NCI-H510A treated with DMSO at 0.1 percent for 48 hours (cell line): ENCODE measurements around the gene HAAO.
"Not testable (repeated sequence)": the region's sequence is repeated elsewhere in the genome, so short reads cannot be mapped to it uniquely, and the experiment has no call there.

ENCODE experiments used
- DNase-seq: peaks from one replicate; lab custom pipeline; 2025; lab: John Stamatoyannopoulos, UW

The HAAO gene

DNA sequence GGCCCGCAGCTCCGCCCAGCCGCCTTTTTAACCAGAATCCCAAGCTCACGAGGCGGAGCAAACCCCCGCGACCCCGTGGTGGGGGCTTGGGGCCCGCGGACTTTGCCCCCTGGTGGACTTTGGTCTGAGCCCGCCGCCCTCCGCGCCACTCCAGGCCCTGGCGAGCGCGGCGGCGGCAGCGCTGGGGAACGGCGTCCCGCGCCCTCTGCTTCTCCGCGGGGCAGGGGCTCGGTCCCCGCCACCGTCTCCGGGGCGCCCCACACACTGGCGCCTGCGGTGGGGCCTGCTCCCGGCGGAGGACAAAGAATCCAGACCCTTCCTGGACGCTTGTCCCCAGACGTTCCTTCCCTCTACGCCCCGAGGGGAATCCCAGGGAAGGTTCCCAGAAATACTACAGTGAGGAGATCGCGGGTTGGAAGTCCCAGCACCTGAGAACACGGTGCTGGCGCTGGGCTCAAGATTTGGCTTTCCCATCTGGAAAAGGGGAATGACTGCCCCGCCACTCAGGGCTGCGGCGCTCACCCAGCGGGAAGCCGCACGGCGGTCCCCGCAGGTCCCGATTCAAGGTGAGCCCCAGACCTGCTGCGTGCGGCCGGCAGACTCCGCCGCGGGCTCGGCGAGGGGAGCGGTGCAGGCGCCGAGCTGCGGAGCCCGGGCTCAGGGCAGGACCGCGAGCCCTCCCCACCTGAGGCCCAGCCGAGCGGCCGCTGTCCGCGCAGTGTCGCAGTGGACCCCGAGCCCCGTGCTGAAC, at the start of gene HAAO:
Gene HAAO, minus strand, starts transcription at position 1 of the 751 bp plus-strand sequence. CDS start 47 bp downstream, outside the sequence.
- no peak for DNase-seq

DNA sequence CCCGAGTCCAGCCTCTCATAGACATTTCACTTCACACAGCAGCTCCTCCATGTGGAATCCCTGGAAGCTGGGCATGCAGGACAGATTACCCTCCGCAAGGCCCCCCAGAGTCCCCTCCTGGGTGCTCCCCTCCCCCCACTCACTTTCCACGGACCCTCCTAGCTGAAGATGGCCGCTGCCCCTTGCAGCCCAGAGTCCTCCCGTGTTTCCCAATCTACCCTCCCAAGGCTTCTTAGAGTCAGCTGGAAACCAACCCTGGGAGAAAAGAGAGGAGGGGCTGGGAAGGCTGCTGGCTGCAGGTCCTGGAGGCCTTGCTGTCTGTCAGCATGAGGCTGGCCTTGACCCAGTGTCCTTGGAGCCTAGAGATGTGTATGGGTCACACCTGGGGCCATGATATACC, 49.0 kb upstream of the HAAO start:
- DNase-seq = no peak

DNA sequence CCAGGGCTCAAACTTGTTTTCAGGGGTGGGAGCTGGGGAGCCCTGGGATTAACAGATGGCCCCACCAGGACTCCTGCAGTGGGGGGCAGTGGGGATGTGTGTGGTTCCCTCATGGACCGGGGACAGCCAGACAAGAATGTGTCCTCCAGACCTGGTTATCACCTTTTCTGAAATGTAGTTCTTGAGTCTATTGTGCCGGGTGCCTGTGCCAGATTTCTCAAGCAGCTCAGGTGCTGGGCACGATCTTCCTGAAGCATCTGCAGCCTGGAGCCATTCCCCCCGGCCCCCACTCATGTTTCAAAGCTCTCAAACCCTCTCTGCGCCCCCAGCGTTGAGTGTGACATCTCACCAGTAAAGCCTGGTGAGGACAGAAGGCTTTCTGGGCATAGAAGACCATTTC, 48.4 kb upstream of the HAAO start:
- DNase-seq = no peak

DNA sequence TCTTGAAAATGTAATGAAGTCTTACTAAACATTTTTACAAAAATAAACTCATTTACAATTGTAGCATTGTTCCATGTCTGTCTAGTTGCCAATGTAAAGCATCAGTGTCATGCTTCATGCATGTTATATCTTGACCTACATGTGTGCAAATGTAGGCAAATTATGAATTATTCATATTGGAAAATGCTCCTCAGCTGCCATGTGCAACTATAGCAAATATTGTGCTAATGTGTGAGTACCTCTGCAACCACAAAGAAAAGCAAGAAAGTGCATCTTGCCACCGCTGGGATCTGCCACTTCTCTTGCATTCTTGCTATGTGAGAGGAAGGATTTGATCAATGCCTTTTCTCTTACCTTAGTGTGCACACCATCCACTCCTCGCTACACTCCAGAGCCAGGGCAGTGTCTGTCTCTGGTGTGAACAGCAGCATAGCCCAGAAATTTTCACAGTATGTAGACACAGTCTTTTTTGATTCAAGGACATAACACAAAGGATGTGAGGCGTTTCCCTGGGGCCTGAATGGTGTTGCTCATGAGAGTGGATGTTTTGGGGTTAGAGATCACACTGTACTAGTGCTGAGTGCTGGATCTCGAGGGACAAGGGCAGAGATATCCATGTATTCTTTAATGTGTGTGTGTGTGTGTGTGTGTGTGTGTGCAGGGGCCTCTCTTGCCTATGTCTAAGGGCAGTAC, 47.6 kb upstream of the HAAO start:
- DNase-seq = no peak

DNA sequence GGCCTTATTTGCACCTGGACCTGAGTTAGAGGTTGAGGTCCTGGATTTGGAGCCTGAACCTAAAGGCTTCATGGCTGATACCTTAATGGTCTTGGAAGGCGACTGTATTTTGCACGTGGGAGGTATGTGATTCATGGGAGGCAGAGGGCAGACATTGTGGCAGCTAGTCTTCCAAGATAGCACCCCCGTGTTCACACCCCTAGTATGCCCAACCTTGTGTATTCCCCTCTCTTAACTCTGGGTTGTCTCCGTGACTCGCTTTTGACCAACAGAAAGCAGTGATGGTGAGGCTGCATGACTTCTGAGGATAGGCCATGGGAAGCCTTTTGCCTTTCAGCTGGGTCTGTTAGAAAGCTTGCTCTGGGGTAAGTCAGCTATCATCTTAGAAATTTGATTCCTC, 45.8 kb upstream of the HAAO start:
- no peak for DNase-seq

DNA sequence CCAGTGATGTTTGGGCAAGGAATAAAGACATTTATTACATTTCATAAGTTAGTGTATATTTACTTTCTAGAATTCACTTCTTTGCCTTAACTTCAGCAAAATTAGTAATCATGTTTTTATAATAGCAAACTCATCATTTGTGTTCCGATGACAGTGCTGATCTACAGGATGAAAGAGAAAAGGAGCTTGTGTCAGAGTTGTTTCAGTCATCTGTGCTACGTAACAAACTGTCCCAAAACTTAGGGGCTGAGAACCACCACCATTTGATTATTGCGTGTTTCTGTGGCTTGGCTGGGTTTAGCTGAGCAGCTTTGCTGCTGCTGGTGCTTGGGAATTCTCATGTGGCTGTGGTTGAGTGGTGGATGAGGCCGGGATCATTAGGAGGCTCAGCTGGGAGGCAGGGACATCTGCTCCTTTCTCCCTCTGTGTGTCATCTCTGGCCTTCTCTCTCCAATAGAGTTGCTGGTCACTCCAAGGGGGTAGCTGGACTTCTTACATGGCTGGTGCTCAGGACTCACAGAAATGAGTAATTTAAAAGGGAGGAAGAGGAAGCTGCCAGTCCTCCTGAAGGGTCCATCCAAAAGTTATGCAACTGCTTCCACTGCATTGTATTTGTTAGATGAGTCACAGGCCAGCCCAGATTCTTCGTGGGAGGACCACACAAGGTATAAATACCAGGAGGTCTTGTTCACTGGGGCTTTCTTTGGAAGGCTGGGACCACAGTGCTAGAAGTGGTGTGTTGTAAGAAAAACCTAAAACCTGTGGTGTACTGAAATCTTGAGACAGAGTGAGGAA, 43.4 kb upstream of the HAAO start:
- no peak for DNase-seq

DNA sequence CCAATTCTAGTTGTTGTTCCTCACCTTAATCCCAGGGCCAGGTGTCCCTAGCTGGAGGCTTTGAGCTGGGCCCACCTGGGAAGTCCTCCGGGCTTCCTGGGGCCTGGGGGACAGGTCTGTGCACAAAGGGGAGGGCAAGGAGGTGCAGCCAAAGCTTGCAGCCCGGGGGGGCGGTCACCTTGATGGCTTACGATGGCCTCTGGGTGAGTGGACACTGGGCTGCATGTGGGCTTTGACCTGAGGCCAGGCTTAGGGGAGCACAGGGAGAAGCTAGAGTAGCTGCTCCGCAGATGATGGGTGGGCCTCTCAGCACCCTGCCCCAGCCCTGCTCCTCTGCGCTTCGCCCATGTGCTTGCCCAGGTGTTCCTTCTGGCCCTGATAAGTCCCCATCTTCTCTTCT, 41.8 kb upstream of the HAAO start:
- no peak for DNase-seq

DNA sequence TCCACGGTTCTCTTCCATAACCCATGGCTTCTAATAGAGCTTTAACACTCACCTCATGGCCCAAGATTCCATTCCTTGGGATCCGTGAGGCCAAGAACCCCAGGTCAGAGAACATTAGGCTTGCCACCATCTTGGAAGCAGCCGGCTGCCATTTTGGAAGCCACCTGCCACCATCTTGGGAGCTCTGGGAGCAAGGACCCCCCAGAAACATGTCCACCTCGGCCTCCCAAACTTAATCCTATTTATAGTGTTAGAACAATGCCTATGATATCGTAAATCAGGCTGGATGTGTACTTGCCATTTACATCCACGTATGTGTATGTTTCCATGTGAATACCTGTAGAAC, 39.9 kb upstream of the HAAO start:
- DNase-seq = no peak

DNA sequence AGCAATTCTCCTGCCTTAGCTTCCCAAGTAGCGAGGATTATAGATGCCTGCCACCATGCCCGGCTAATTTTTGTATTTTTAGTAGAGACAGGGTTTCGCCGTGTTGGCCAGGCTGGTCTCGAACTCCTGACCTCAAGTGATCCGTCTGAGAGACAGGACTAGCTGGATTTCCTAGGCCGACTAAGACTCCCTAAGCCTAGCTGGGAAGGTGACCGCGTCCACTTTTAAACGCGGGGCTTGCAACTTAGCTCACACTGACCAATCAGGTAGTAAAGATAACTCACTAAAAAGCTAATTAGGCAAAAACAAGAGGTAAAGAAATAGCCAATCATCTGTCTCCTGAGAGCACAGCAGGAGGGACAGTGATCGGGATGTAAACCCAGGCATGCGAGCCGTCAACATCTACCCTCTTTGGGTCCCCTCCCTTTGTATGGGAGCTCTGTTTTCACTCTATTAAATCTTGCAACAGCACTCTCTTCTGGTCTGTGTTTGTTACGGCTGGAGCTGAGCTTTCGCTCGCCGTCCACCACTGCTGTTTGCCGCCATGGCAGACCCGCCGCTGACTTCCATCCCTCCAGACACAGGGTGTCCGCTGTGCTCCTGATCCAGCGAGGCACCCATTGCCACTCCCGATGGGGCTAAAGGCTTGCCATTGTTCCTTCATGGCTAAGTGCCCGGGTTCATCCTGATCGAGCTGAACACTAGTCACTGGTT, 39.3 kb upstream of the HAAO start:
- DNase-seq = not testable (repeated sequence)

DNA sequence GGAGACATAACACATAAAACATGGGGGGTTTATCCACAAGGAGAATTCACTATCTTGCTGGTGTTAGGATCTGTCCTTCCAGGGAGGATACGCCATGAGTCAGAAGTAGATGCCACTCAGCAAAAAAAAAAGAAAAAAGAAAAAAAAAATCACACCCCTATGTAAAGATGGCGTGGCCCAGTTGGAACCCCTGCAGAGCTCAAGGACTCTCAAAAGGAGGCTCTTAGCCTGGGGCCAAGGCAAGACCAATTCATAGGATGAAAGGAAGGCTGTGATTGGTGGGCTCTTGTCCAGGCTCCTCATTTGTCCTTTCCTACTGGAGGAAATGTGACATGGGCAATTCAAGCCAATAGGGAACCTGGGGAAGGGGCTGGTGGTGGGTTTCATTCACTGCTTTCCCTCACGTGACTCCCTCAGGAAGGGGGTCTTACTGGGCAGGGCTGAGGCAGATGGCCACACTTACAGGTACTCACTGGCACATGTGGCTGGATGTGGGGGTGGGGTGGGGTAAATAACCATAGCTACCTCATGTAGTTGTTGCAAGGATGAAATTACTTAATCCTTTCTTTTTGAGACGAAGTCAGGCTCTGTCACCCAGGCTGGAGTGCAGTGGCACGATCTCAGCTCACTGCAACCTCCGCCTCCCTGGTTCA, 38.7 kb upstream of the HAAO start:
- DNase-seq = no peak

DNA sequence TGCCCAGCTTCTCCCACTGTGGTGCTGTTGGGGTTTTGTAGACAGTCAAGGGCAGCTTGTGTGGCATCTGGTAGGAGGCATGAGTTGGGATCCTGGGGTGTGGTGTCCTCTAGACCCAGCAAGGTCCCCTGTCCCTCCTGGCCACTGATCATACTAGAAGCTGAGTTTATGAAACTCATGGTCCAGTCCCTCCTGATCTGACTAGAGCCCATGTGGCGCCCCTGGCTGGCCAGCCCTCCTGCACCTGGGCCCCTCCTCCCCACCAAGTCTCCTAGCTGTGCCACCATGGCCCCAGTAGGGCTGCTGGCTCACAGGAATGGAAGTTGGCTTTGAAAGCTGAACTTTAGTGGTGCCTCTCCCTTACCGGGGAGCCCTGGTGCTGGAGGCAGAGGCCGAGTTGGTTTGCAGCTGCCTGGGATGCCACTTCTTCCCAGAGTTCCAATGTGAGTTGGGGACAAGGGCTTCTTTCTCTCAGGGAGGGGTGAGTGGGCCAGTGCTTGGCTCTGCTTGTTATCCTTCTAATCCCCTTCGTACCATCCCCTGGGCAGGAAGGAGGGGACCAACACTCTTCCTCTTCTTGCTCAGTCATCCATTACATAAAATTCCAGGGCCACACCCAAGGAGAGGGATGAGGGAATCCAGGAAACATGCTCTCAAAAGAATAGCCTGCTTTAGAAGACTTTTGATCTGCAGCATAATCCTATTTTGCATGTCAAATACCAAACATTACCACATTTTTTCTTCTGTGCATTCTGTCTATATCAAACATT, 37.5 kb upstream of the HAAO start:
- no peak for DNase-seq

DNA sequence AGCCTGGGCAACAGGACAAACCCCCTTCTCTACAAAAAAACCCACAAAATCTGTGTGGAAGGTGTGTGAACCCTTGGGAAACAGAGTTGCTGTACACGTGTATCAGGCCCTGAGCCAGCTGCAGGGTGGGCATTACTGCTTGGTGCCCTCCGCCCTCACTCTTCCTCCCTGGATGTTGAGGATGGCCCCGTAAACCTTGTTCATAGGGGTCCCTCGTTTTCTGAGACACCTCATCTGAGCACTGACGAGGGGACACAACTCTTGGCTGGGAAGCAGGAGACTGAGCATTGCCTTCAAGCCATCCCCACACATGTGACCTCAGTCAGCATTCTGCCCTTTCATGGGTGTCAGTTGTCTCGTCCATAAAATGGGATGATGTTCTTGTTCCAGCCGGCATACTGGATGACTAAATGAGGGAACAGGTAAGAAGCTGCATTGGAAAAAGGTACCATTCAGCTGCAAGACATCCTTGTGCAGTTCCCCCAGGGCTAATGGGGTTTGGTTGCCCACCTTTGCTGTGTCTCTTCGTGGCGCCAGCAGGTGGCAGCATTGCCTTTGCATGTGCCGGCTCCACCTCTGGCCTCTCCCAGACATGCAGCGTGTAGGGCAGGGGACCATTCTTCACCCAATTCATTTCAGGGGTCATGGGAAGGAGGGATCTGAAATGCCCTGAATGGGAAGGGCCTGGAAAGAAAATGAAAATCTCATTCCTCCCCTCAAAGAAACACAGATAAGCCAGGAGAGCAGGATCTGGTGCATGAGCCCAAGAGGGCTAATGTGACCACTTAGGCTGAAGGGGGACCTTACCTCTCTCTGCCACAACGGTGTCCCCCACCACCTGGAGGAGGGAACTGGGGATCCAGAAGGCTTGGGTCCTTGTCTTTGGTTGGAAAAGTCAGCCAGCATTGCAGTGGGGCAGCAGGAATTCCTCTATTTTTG, 36.4 kb upstream of the HAAO start:
- DNase-seq = peak; percentile 49

DNA sequence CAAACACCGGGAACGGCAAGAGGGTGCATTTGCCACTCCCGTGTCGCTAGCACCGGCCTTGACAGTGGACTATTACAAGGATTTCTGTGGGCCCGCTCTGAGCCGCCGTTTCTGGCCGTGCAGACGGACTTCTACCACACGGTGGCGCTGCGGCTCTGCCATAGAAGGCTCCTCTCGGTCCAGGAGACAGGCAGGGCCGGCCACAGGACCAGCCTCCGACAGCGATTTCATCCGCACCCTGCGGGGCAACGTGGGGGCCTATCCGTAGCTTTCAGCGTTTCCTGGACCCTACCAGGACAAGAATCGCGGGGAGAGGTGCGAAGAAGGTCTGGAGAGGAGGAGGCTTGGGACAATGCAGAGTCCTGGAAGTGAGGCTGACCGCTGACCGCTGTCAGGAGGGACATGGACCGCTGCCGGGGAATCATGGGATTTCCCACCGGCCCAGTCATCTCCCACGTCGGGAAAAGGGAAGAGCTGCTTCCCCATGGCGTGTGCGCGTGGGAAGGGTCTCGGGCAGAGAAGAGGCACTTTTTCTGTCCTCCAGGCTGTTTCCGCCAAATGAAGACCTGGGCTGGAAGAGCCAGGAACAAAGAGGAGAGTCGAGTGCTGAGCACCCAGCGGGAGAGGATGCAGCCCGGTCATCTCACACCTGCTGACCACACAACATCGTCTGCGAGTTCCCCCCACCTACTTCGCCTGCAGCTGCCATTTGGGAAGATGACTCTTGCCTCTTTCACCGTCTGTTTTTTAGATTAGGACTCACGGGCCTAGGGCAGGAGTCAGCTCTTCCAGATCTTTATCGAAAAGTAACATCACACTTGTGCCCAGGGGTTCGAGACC, 35.5 kb upstream of the HAAO start:
- peak; percentile 85 for DNase-seq

DNA sequence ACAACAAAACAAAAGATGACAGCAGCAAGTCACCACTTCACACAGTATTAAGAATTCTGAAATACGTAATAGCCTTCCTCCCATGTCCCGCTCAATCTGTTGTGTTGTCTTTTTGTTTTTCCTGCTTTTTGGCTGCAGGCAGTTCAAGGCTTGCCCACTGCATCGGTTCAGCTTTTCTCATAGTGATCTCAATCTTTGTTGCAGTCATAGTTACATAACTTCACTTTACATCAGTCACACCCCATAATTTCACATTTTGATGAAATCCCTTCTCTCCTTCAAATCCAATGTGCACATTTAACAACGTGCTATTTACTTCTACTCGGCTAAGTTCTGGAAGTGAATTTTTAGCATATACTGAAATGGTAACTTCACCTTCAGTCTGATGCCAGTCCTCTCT, 33.8 kb upstream of the HAAO start:
- DNase-seq = no peak

DNA sequence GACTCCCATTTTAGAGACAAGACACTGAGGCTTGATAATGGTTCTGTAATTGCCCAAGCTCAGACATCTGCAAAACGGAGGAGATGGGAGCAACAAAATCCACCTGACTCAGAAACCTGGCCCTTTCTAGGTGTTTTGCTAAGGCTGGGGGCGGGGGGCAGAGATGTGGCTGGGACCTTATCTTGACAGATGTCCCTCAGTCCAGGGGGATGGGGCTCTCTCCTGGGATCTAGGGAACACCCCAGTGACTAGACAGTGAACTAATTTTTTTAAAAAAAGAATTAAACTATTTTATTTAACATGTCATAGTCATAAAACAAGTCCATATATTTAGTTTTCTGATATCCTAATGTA, 32.0 kb upstream of the HAAO start:
- DNase-seq = no peak

DNA sequence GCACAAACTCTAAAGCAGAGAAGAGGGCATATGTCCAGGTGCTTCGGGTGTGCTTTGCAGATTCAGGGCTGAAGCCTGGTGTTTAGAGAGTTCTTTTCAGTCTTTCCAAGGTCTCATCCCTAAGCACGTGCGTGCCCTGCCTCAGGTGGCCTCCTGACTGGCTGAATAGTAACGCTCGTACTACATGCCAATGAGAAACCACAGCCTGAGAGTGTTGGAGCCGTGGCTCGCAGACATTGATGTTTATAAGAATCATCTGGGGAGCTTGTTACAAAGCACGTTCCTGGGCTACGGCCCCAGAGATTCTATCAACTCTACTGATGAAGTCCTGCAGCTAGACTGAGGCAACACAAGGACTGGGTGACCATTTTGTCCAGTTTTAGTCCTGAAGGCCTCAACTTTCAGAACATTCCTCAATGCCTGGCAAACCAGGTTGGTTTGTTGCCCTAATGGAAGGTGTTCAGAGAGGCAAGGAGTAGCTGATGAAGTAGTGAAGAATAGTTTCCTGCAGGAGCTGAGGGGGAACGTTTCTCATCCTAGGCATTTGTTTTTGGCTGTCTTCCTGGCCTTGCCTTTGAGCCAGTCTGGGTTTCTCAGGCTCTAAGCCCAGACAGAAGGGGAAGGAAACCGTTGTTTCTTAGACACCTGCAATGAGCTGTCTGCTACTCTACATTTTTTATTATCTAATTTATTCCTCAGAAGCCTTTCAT, 31.5 kb upstream of the HAAO start:
- no peak for DNase-seq

DNA sequence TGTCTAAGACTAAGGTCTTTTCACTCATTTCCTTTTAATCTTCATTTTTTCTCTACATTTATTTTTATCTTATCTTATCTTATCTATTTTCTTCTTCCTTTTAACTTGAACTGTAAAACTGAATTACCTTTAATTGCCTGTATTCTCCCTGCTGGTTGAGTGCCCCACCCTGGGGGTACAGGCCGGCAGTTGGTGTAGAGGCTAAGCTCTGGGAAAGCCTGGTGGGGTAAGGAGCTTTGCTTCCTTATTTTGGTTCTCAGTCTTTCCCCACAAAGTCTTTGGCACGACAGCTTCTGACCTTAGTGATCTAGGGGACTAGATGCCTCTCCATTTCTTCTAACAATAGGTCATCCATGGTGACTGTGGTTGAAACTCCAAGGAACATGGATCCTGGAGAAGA, 26.8 kb upstream of the HAAO start:
- no peak for DNase-seq

DNA sequence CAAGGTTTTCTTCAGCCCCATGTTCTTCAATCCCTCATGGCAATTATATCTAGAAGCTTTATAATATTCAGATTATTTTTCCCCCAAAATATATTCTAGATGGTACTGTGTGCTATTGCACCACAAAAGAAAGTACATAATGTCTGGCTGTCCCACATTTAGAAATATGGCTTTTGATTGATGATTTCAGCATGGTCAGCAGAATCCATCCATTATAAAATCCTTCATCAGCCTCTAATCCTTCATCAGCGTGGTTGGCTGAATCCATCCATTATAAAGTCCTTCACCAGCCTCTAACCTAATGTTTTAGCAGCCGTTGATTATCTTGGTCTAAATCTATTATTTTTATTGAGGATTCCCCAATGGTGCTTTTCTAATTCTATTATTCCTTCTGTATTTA, 23.3 kb upstream of the HAAO start:
- no peak for DNase-seq

DNA sequence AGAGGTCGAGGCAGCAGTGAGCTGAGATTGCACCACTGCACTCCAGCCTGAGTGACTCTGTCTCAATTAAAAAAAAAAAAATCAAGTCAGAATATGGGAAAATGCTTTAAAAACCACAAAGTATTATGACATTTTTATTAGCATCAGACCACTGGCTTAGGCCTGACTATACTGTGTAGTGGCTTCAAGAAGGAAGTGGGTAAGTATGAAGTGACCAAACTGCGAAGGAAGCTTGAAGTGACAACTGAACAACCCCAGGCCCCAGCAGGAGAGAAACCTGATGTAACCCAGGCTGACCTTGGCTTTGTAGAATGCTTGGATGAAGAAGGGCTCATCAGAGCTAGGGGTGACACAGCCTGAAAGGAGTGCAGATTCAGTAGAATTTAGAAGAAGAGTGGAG, 21.4 kb upstream of the HAAO start:
- DNase-seq = no peak
